GM18517 (cell line): ENCODE data around the gene KIF2C.
"Not testable (repeated sequence)": the region's sequence is repeated elsewhere in the genome, so short reads cannot be mapped to it uniquely, and the experiment has no call there.

Source experiments
- ATAC-seq: cut with Tn5 transposase; IDR thresholded peaks from one replicate; pipeline ENCODE4 v1.9.1; 2021; ENCODE audit warnings: mild to moderate bottlenecking, moderate library complexity; ENCODE audit not compliant: unreplicated experiment

Gene KIF2C

GRCh38 chr1:44718091-44718490 is 21.5 kb upstream of the KIF2C start:
- ATAC-seq: no peak

GRCh38 chr1:44719318-44719717 is 20.3 kb upstream of the KIF2C start:
- ATAC-seq: no peak

- ATAC-seq: no peak
Observed at GRCh38 chr1:44720281-44720680, 19.4 kb upstream of the KIF2C start.

- peak; percentile 72 for ATAC-seq
Observed at GRCh38 chr1:44721485-44722361, 17.9 kb upstream of the KIF2C start.

GRCh38 chr1:44723064-44723463 is 16.6 kb upstream of the KIF2C start:
- no peak for ATAC-seq

- ATAC-seq: no peak
Observed at GRCh38 chr1:44723496-44724295, 15.9 kb upstream of the KIF2C start.

GRCh38 chr1:44724296-44724954 is 15.2 kb upstream of the KIF2C start:
- ATAC-seq: no peak

GRCh38 chr1:44724955-44725698 is 14.5 kb upstream of the KIF2C start:
- no peak for ATAC-seq

- peak; percentile 74 for ATAC-seq
Observed at GRCh38 chr1:44730741-44731512, 8.7 kb upstream of the KIF2C start, which contains the start of gene RNU5D-1. TSS of gene RNU5D-1 (minus strand) at chr1:44731170.

- ATAC-seq: no peak
Observed at GRCh38 chr1:44733365-44733764, 6.3 kb upstream of the KIF2C start.

GRCh38 chr1:44733784-44734183 is 5.9 kb upstream of the KIF2C start:
- ATAC-seq: no peak

- no peak for ATAC-seq
Observed at GRCh38 chr1:44735992-44736391, 3.6 kb upstream of the KIF2C start.

GRCh38 chr1:44738953-44739306 is 707 bp upstream of the KIF2C start:
- ATAC-seq: not testable (repeated sequence)

GRCh38 chr1:44740179-44740617 is 561 bp downstream of the KIF2C start:
- no peak for ATAC-seq

GRCh38 chr1:44743211-44743610 is 3.6 kb downstream of the KIF2C start:
- ATAC-seq: no peak

GRCh38 chr1:44747878-44748277 is 8.2 kb downstream of the KIF2C start:
- ATAC-seq: no peak

- no peak for ATAC-seq
Observed at GRCh38 chr1:44757420-44757819, 17.8 kb downstream of the KIF2C start.

GRCh38 chr1:44759077-44759476 is 19.4 kb downstream of the KIF2C start:
- ATAC-seq: no peak

- ATAC-seq: no peak
Observed at GRCh38 chr1:44760876-44761275, 21.2 kb downstream of the KIF2C start.

- ATAC-seq: not testable (repeated sequence)
Observed at GRCh38 chr1:44766421-44766820, 26.8 kb downstream of the KIF2C start.
